Fibroblast of pulmonary artery (primary cell): ENCODE results near the gene CIC.

Experiments used
- DNase-seq: peaks from one replicate; pipeline ENCODE4 v3.0.0-alpha.2; 2010; ENCODE audit warnings: low read depth
- H3K4me3 ChIP-seq: replicated peaks from 2 replicates; pipeline ENCODE4 v1.5.1; 2011; ENCODE audit warnings: low read depth, mild to moderate bottlenecking, control low read depth, low read length, moderate library complexity
- CTCF ChIP-seq: IDR thresholded peaks from 2 replicates; pipeline ENCODE4 v1.5.1; 2011; ENCODE audit warnings: mild to moderate bottlenecking, control low read depth, low read length, inconsistent platforms; ENCODE audit errors: missing control alignments

CIC gene

GRCh38 chr19:42228641-42229040 is 40.4 kb upstream of the CIC start:
- no peak for DNase-seq
- no peak for TF ChIP-seq CTCF
- no peak overlapping the region for H3K4me3 ChIP-seq

GRCh38 chr19:42229301-42229854 is 39.7 kb upstream of the CIC start:
- TF ChIP-seq CTCF, result no peak
- DNase-seq, result no peak
- no peak overlapping the region for H3K4me3 ChIP-seq

- TF ChIP-seq CTCF, result no peak
- DNase-seq, result no peak
Measured at GRCh38 chr19:42229855-42230351, 39.1 kb upstream of the CIC start.

GRCh38 chr19:42230571-42230970 is 38.5 kb upstream of the CIC start:
- TF ChIP-seq CTCF, result no peak
- no peak for DNase-seq

More at GRCh38 chr19:42229855-42230351, 39.1 kb upstream of the CIC start:
- H3K4me3 ChIP-seq, result no peak overlapping the region

GRCh38 chr19:42232435-42232834 is 36.6 kb upstream of the CIC start:
- H3K4me3 ChIP-seq, result no peak overlapping the region
- no peak for TF ChIP-seq CTCF
- no peak for DNase-seq

More at GRCh38 chr19:42230571-42230970, 38.5 kb upstream of the CIC start:
- no peak overlapping the region for H3K4me3 ChIP-seq

GRCh38 chr19:42233106-42233505 is 35.9 kb upstream of the CIC start:
- TF ChIP-seq CTCF, result no peak
- no peak overlapping the region for H3K4me3 ChIP-seq
- DNase-seq, result no peak

- DNase-seq, result no peak
- no peak overlapping the region for H3K4me3 ChIP-seq
- TF ChIP-seq CTCF, result no peak
Measured at GRCh38 chr19:42233678-42234292, 35.3 kb upstream of the CIC start.
